Stimulated activated CD4-positive, alpha-beta T cell treated with anti-CD3 and anti-CD28 coated beads, TNF-alpha, amount 100 ng/mL, for 4 hours (primary cell): ENCODE results near the gene RPL41.
"Not testable (repeated sequence)": the region's sequence is repeated elsewhere in the genome, so short reads cannot be mapped to it uniquely, and the experiment has no call there.

Source experiments
- DNase-seq, 3 experiments: peaks; one replicate each; pipeline ENCODE4 v3.0.0-alpha.2; 2020; ENCODE audit warnings: low read depth in 3 of 3

The RPL41 gene

GRCh38 chr12:56116267-56117081 lies at the start of gene RPL41:
Gene RPL41, plus strand, starts transcription at chr12:56116633.
- DNase-seq = peak; percentile 87 to 92 (median 90)

DNA sequence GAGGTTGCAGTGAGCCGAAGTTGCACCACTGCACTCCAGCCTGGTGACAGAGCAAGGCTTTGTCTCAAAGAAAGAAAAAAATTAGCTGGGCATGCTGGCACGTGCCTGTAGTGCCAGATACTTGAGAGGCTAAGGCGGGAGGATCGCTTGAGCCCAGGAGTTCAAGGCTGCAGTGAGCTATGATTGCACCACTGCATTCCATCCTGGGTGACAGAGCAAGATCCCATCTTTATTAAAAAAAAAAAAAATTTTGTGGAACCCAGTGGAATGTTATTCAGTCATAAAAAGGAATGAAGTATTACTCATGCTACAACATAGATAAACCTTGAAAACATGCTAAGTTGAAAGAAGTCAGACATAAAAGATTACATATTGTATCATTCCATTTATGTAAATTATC lies 44.8 kb upstream of the RPL41 start:
- DNase-seq = no peak

DNA sequence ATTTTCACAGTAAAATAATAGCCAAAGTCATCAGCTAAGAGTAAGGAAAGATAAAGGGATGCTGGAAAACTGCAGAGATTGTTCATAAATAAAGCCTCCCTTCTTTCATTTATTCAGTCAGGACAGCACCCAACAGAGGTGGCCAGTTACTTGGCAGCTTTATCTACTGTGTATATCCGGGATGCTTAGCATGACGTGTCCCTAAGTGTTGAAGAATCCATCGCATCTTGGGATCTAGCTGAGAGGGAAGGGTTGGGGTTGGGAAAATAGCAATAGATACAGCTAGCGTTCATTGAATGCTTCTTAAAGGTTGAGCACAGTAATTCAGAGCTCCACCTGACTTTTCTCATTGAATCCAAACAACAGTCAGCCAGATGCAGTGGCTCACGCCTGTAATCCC lies 42.0 kb upstream of the RPL41 start:
- DNase-seq = no peak

DNA sequence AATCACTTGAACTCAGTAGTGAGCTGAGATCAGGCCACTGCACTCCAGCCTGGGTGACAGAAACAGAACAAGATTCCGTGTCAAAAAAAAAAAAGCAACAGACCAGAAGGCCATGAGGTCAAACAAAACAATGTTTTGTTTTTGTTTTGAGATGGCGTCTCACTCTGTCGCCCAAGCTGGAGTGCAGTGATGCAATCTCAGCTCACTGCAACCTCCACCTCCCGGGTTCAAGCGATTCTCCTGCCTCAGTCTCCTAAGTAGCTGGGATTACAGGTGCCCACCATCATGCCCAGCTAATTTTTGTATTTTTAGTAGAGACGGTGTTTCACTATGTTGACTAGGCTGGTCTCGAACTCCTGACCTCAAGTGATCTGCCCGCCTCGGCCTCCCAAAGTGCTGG lies 38.5 kb upstream of the RPL41 start:
- DNase-seq = not testable (repeated sequence)

DNA sequence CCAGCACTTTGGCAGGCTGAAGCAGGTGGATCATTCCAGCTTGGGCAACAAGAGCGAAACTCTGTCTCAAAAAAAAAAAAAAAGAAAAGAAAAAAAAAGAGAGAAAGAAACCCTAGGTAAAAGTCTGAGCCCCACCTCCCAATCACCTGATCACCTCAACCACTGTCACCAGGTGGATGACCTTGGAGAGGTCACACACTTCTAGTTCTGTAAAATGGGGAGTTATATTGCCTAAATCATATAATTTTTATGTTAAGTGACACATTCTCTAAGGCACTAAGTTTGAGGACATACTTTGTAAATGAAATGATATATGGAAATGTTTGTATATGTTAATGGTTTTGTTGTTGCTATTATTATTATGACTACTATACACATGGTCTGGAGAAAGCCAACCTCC lies 38.0 kb upstream of the RPL41 start:
- no peak for DNase-seq

DNA sequence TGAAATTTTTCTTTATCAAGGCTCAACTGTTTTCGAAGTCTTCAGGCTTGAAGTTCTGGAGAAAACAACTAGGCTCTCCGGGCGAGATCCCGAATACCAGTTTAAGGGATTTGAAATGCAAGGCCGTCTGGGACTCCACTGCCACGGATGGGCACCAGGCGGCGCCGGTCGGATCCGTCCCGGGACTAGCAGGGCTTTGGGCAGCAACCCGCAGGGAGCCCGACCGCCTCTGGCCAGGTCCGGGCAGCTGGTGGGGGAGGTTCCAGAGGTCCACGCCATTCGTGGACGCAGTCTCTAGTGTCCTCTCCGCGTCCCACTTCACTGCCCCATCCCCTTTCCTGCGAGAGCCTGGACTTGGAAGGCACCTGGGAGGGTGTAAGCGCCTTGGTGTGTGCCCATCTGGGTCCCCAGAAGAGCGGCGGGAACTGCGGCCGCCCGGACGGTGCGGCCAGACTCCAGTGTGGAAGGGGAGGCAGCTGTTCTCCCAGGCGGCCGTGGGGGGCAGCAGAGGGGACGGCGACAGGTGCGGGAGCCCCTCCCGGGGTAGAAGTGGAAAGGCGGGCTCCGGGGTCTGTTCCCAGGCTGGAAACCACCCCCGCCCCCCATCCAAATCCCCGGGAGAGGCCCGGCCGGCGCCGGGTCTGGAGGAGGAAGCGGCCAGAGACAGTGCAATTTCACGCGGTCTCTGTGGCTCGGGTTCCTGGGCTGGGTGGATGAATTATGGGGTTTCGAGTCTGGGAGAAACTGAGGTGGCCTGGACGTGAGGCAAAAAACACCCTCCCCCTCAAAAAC lies 37.3 kb upstream of the RPL41 start:
- peak in 2 of 3 experiments; percentile 19 to 25 for DNase-seq

DNA sequence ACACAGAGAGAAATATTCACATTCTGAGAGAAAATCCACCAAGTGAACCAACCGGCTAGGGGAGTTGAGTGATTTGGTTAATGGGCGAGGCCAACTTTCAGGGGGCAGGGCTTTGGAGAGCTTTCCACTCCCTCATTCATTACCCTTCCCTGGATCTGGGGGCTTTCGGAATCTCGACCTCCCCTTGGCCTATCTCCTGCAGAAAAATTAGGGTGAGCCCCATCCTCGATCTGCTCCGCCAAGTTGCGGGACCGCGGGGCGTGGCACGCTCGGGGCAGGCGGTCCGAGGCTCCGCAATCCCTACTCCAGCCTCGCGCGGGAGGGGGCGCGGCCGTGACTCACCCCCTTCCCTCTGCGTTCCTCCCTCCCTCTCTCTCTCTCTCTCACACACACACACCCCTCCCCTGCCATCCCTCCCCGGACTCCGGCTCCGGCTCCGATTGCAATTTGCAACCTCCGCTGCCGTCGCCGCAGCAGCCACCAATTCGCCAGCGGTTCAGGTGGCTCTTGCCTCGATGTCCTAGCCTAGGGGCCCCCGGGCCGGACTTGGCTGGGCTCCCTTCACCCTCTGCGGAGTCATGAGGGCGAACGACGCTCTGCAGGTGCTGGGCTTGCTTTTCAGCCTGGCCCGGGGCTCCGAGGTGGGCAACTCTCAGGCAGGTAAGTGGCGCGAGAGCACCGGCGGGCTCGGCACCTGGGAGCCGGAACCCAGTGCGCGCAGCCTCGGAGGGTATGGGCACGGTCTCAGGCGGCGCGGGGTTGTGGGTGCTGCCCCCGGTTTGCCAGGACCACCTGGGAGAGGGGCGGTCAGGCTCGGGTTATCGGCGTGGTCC lies 36.5 kb upstream of the RPL41 start, which contains the start of gene ERBB3:
Gene ERBB3, plus strand, starts transcription at position 443 of the 833 bp plus-strand sequence. Its CDS starts 136 bp downstream, at position 579.
- DNase-seq = peak; percentile 39 to 58 (median 41)

DNA sequence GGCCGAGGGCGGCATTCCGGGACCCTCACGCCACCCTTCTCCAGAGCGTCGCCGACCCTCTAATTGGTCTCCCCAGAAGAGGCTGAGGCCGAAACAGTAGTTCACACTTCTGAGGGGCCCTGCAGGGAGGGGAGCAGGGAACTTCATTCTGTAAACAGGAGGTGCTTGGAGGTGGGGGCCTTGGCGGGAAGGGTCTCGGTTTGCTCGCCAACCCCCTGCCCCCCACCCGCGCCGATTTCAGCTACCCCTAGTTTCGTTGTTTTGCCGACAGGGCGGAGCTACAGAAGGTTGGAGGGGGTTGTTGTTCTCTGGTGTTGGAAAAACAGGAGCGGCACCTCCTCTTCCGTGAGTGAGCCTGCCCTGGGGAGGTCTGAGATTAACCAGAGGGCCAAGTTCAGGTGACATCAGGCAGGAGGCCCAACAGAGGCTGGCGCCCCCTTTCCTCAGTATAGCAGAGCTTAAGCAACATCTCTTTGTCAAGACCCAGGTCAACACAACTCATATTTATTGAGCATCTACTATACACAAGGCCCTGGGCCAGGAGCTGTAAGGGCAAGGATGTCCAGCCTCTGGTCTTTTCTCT lies 35.8 kb upstream of the RPL41 start:
- no peak for DNase-seq

- DNase-seq = no peak
These were observed 34.8 kb upstream of the RPL41 start for GRCh38 chr12:56081393-56082347.

GRCh38 chr12:56082382-56082781 lies 34.1 kb upstream of the RPL41 start:
- no peak for DNase-seq

GRCh38 chr12:56082967-56083366 lies 33.5 kb upstream of the RPL41 start:
- DNase-seq = no peak

DNA sequence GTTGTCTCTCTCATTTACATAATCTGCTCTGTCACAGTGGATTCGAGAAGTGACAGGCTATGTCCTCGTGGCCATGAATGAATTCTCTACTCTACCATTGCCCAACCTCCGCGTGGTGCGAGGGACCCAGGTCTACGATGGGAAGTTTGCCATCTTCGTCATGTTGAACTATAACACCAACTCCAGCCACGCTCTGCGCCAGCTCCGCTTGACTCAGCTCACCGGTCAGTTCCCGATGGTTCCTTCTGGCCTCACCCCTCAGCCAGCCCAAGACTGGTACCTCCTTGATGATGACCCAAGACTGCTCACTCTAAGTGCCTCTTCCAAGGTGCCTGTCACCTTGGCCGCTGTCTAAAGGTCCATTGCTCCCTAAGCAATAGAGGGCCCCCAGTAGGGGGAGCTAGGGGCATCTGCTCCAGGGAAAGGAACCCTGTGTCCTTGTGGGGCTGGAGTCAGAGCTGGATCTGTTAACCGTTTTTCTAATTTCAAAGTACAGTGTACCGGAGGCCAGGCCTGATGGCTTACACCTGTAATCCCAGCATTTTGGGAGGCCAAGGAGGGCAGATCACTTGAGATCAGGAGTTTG lies 31.4 kb upstream of the RPL41 start:
- DNase-seq = no peak

DNA sequence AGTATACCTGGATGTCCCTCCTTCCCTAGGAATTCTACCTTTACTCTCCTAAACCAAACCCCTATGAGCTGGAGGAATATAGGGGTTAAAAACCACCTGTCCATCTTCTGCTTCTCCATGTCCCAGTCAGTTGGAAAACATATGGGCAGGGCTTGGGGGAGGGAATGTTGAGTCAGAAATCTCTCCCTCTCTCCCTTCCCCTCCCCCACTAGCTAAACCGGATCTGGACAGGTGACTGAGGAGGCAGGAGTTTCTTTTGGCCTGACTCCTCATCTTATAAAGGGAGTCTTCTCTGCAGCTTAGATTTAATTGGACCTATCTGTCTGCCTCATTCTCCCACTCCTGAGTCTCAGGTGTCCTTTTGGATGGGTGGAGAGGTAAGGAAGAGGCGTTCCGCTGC lies 30.3 kb upstream of the RPL41 start:
- no peak for DNase-seq

DNA sequence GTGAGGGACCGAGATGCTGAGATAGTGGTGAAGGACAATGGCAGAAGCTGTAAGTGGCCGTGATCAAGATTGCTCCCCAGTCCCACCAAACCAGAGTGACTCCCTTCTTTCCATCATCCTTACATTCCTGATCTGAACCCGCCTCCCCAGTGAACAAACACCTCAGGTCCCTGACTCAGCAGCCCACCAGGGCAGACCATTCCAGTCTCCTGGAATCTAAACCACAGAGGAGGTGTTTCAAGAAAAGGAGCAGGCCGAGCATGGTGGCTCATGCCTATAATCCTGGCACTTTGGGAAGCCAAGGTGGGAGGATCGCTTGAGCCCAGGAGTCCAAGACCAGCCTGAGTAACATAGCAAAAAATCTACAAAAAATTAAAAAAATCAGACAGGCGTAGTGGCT lies 29.8 kb upstream of the RPL41 start:
- DNase-seq = no peak

- DNase-seq = no peak
These were observed 29.2 kb upstream of the RPL41 start for GRCh38 chr12:56087220-56087619.

GRCh38 chr12:56097738-56098137 lies 18.7 kb upstream of the RPL41 start:
- no peak for DNase-seq

DNA sequence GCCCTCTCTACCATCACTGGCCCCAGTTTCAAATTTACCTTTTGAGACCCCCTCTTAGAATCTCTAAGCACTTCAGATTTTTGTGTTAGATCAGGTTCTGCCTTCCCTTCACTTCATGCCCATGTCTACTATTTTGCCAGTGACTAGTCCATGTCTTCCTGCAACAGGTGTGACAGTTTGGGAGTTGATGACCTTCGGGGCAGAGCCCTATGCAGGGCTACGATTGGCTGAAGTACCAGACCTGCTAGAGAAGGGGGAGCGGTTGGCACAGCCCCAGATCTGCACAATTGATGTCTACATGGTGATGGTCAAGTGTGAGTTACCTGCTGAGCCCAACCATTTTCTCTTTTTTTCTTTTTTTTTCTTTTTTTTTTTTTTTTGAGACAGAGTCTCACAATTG lies 17.8 kb upstream of the RPL41 start:
- no peak for DNase-seq

- DNase-seq = no peak
These were observed 16.6 kb upstream of the RPL41 start for GRCh38 chr12:56099787-56100186.

- no peak for DNase-seq
These were observed 15.4 kb upstream of the RPL41 start for GRCh38 chr12:56101045-56101444.

DNA sequence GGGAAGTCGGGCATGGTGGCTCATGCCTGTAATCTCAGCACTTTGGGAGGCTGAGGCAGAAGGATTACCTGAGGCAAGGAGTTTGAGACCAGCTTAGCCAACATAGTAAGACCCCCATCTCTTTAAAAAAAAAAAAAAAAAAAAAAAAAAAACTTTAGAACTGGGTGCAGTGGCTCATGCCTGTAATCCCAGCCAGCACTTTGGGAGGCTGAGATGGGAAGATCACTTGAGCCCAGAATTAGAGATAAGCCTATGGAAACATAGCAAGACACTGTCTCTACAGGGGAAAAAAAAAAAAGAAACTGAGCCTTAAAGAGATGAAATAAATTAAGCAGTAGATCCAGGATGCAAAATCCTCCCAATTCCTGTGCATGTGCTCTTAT lies 13.8 kb upstream of the RPL41 start:
- DNase-seq = no peak
